DOHH2 (cell line): ENCODE data around the gene FBRSL1.

Source experiments
- CTCF ChIP-seq: fragments of 200-600 bp; sonication (generic); IDR thresholded peaks from one replicate; pipeline ENCODE4 v1.5.1; 2014; ENCODE audit warnings: antibody characterized with exemption, mild to moderate bottlenecking, low read depth, low read length; ENCODE audit not compliant: poor library complexity, severe bottlenecking
- EZH2phosphoT487 ChIP-seq: fragments of 200-600 bp; sonication (generic); IDR thresholded peaks from 2 replicates; pipeline ENCODE4 v1.6.1; 2017; ENCODE audit warnings: borderline replicate concordance, mild to moderate bottlenecking, antibody characterized with exemption, low read length, moderate library complexity, mixed read lengths

GRCh38 chr12:132441871-132442863 lies 47.8 kb upstream of the FBRSL1 start:
- no peak for TF ChIP-seq CTCF
- no peak for TF ChIP-seq EZH2phosphoT487
